Liver (tissue), 3 donors: Measurements from ENCODE around the gene PPID.

Experiments
- FOXA1 ChIP-seq: IDR thresholded peaks from 2 replicates; pipeline ENCODE4 v1.6.1; 2016; ENCODE audit warnings: antibody characterized with exemption
- GABPA ChIP-seq, 2 donors: IDR thresholded peaks in 1 of 2; conservative IDR thresholded peaks in 1 of 2; 2 replicates each; pipeline ENCODE4 v1.6.1; 2016; ENCODE audit warnings: antibody characterized with exemption in 2 of 2, mild to moderate bottlenecking in 1 of 2, moderate library complexity in 1 of 2
- HNF4A ChIP-seq, 2 donors: conservative IDR thresholded peaks; 2 replicates each; pipeline ENCODE4 v1.6.1; 2016; ENCODE audit warnings: antibody characterized with exemption in 2 of 2, mild to moderate bottlenecking in 2 of 2
- JUND ChIP-seq, 2 donors: IDR thresholded peaks; 2 replicates each; pipeline ENCODE4 v1.6.1; 2016; ENCODE audit warnings: antibody characterized with exemption in 2 of 2
- RAD21 ChIP-seq, 2 donors: IDR thresholded peaks; 2 replicates each; pipeline ENCODE4 v1.6.1; 2016; ENCODE audit warnings: antibody characterized with exemption in 2 of 2, mild to moderate bottlenecking in 2 of 2
- RXRA ChIP-seq, 2 donors: IDR thresholded peaks; 2 replicates each; pipeline ENCODE4 v1.6.1; 2017 to 2018; ENCODE audit warnings: antibody characterized with exemption in 2 of 2, mild to moderate bottlenecking in 1 of 2
- SP1 ChIP-seq: IDR thresholded peaks from 2 replicates; pipeline ENCODE4 v1.6.1; 2018; ENCODE audit warnings: antibody characterized with exemption, mild to moderate bottlenecking
- TAF1 ChIP-seq: conservative IDR thresholded peaks from 2 replicates; pipeline ENCODE4 v1.6.1; 2016; ENCODE audit warnings: antibody characterized with exemption, mild to moderate bottlenecking
- YY1 ChIP-seq: IDR thresholded peaks from 2 replicates; pipeline ENCODE4 v1.6.1; 2016; ENCODE audit warnings: antibody characterized with exemption, mild to moderate bottlenecking
- TF ChIP-seq, protein P1 (sequence below): fragments of 150-350 bp; IDR thresholded peaks from 2 replicates; pipeline ENCODE4 v1.5.1; 2017; ENCODE audit warnings: improper control_type of control experiment, low read depth, low read length; ENCODE audit not compliant: missing input control
- TF ChIP-seq, protein P2 (sequence below): IDR thresholded peaks from 2 replicates; pipeline ENCODE4 v1.6.1; 2016; ENCODE audit warnings: antibody characterized with exemption
- TF ChIP-seq, protein P3 (sequence below): IDR thresholded peaks from 2 replicates; pipeline ENCODE4 v1.6.1; 2016; ENCODE audit warnings: antibody characterized with exemption
- TF ChIP-seq, protein P4 (sequence below): IDR thresholded peaks from 2 replicates; pipeline ENCODE4 v1.6.1; 2016; ENCODE audit warnings: antibody characterized with exemption
- TF ChIP-seq, protein P5 (sequence below): IDR thresholded peaks from 2 replicates; pipeline ENCODE4 v1.6.1; 2016; ENCODE audit warnings: antibody characterized with exemption, mild to moderate bottlenecking
- donor health status: healthy.
- donor health status: healthy.

DNA sequence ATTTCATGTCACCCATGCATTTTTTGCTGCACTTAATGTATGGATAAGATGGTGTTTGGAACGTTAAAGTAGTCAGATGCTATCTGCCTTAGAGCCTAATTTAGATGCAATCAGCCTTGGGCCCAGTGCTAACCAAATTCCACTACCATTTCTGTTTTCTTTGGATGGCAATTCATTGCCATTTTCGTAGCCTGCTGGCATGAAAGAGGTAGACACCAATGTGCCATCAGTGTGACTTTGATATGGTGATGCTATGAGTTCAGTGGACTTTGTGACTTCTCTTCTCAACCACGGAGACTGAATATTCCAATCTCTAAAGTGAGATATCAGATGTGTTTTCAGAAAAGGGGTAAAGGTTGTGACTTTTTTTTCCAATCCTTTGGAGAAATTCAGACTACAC is 49.6 kb downstream of the PPID start:
- peak; percentile 92 for TF ChIP-seq YY1
- TF ChIP-seq RAD21 (IDR thresholded peaks at IDR 0.05) = no peak
- TF ChIP-seq, protein P1, sequence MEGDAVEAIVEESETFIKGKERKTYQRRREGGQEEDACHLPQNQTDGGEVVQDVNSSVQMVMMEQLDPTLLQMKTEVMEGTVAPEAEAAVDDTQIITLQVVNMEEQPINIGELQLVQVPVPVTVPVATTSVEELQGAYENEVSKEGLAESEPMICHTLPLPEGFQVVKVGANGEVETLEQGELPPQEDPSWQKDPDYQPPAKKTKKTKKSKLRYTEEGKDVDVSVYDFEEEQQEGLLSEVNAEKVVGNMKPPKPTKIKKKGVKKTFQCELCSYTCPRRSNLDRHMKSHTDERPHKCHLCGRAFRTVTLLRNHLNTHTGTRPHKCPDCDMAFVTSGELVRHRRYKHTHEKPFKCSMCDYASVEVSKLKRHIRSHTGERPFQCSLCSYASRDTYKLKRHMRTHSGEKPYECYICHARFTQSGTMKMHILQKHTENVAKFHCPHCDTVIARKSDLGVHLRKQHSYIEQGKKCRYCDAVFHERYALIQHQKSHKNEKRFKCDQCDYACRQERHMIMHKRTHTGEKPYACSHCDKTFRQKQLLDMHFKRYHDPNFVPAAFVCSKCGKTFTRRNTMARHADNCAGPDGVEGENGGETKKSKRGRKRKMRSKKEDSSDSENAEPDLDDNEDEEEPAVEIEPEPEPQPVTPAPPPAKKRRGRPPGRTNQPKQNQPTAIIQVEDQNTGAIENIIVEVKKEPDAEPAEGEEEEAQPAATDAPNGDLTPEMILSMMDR = no peak
- TF ChIP-seq TAF1 = peak; percentile 36
- peak in 1 of 2 donors; percentile 33 for TF ChIP-seq GABPA (IDR thresholded peaks at IDR 0.05 in 1 of 2, conservative IDR thresholded peaks at IDR 0.05 in 1 of 2)
- TF ChIP-seq, protein P2, sequence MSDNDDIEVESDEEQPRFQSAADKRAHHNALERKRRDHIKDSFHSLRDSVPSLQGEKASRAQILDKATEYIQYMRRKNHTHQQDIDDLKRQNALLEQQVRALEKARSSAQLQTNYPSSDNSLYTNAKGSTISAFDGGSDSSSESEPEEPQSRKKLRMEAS = peak; percentile 44
- TF ChIP-seq JUND (IDR thresholded peaks at IDR 0.05) = peak in 1 of 2 donors; percentile 43
- TF ChIP-seq FOXA1 = no peak
- peak; percentile 94 for TF ChIP-seq HNF4A (conservative IDR thresholded peaks at IDR 0.05)
- TF ChIP-seq, protein P3, sequence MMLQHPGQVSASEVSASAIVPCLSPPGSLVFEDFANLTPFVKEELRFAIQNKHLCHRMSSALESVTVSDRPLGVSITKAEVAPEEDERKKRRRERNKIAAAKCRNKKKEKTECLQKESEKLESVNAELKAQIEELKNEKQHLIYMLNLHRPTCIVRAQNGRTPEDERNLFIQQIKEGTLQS = no peak
- TF ChIP-seq, protein P4, sequence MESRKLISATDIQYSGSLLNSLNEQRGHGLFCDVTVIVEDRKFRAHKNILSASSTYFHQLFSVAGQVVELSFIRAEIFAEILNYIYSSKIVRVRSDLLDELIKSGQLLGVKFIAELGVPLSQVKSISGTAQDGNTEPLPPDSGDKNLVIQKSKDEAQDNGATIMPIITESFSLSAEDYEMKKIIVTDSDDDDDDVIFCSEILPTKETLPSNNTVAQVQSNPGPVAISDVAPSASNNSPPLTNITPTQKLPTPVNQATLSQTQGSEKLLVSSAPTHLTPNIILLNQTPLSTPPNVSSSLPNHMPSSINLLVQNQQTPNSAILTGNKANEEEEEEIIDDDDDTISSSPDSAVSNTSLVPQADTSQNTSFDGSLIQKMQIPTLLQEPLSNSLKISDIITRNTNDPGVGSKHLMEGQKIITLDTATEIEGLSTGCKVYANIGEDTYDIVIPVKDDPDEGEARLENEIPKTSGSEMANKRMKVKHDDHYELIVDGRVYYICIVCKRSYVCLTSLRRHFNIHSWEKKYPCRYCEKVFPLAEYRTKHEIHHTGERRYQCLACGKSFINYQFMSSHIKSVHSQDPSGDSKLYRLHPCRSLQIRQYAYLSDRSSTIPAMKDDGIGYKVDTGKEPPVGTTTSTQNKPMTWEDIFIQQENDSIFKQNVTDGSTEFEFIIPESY = peak; percentile 52
- peak; percentile 91 for TF ChIP-seq SP1
- peak; percentile 81 to 86 for TF ChIP-seq RXRA (IDR thresholded peaks at IDR 0.05)
- TF ChIP-seq, protein P5, sequence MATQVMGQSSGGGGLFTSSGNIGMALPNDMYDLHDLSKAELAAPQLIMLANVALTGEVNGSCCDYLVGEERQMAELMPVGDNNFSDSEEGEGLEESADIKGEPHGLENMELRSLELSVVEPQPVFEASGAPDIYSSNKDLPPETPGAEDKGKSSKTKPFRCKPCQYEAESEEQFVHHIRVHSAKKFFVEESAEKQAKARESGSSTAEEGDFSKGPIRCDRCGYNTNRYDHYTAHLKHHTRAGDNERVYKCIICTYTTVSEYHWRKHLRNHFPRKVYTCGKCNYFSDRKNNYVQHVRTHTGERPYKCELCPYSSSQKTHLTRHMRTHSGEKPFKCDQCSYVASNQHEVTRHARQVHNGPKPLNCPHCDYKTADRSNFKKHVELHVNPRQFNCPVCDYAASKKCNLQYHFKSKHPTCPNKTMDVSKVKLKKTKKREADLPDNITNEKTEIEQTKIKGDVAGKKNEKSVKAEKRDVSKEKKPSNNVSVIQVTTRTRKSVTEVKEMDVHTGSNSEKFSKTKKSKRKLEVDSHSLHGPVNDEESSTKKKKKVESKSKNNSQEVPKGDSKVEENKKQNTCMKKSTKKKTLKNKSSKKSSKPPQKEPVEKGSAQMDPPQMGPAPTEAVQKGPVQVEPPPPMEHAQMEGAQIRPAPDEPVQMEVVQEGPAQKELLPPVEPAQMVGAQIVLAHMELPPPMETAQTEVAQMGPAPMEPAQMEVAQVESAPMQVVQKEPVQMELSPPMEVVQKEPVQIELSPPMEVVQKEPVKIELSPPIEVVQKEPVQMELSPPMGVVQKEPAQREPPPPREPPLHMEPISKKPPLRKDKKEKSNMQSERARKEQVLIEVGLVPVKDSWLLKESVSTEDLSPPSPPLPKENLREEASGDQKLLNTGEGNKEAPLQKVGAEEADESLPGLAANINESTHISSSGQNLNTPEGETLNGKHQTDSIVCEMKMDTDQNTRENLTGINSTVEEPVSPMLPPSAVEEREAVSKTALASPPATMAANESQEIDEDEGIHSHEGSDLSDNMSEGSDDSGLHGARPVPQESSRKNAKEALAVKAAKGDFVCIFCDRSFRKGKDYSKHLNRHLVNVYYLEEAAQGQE = peak; percentile 55
